AG10803 (cell line): Measurements from ENCODE around the gene NUDT9.
"Not testable (repeated sequence)": the region's sequence is repeated elsewhere in the genome, so short reads cannot be mapped to it uniquely, and the experiment has no call there.

Source experiments
- DNase-seq: peaks from one replicate; pipeline ENCODE4 v3.0.0; 2010; ENCODE audit warnings: low read depth
- H3K4me3 ChIP-seq: 2 replicates; pipeline ENCODE4 v1.5.1; 2011; ENCODE audit warnings: mild to moderate bottlenecking, low read length, control low read depth
- TF ChIP-seq, protein P1 (sequence below): conservative IDR thresholded peaks from 2 replicates; pipeline ENCODE4 v1.5.1; 2011; ENCODE audit warnings: mild to moderate bottlenecking, low read length, control low read depth, inconsistent platforms

The NUDT9 gene

DNA sequence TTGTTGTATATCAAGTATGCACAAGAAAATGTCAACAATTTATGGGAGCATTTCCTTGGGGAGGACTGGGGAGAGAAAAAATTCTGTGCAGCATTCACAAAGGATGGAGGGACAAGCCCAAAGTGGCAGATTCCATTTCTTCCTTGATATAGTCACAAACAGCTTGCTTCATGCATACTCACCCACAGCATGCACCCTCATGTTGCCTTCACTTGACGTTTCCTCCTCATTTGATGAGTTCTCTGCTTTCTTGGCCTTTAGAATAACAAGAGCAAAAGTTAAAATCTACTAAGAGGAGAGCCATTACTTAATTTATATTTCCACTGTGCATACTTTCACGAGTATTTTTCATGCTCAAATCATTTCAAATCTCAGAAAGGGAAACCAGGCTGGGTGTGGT is 69.1 kb downstream of the NUDT9 start:
- TF ChIP-seq, protein P1, sequence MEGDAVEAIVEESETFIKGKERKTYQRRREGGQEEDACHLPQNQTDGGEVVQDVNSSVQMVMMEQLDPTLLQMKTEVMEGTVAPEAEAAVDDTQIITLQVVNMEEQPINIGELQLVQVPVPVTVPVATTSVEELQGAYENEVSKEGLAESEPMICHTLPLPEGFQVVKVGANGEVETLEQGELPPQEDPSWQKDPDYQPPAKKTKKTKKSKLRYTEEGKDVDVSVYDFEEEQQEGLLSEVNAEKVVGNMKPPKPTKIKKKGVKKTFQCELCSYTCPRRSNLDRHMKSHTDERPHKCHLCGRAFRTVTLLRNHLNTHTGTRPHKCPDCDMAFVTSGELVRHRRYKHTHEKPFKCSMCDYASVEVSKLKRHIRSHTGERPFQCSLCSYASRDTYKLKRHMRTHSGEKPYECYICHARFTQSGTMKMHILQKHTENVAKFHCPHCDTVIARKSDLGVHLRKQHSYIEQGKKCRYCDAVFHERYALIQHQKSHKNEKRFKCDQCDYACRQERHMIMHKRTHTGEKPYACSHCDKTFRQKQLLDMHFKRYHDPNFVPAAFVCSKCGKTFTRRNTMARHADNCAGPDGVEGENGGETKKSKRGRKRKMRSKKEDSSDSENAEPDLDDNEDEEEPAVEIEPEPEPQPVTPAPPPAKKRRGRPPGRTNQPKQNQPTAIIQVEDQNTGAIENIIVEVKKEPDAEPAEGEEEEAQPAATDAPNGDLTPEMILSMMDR = no peak
- H3K4me3 ChIP-seq = no peak overlapping the region
- no peak for DNase-seq

DNA sequence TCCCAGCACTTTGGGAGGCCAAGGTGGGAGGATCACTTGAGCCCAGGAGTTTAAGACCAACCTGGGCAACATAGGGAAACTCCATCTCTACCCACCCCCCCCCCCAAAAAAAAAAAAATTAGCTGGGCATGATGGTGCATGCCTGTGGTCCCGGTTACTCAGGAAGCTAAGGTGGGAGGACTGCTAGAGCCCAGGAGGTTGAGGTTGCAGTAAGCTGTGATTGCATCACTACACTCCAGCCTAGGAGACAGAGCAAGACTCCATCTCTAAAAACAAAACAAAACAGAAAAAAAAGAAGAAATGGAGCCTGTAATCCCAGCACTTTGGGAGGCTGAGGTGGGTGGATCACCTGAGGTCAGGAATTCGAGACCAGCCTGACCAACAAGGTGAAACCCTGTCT is 69.5 kb downstream of the NUDT9 start:
- DNase-seq, H3K4me3 ChIP-seq: not testable (repeated sequence)

DNA sequence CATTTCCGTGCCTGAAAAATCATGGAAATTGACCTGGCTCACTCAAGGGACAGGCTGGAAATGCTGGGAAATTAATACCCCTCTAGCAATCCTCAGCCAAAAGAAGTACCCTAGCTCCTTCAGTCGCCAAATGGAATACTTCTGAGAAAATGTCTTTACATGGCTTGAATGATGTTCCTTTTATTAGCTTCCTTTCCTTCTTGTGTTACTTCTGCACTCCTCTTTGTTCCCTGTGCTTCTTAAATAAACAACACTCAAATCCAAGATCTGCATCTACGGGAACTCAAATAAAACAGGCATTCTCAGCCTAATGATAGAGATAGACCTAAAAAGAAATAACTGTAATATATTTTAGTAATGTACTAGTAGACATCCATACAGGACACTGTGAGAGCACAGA is 70.7 kb downstream of the NUDT9 start:
- DNase-seq = no peak
- TF ChIP-seq, protein P1 = no peak
- H3K4me3 ChIP-seq = no peak overlapping the region

DNA sequence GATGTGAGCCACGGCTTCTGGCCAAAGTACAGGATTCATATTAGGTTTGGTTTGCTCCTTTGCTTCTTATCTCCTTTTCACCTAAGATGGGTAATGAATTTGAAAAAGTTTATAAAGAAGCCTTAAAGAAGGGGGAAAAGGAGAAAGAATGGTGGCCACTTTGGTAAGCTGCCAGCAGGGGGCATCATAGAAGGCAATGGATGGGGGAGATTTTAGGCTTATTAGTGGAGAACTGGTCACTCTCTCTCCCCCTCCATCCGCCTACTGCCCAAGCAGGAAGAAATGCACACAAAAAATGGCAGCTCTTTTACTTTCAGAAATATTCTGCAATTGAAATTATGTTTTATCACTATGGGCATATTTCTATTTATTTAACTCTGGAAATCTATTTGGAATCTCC is 74.8 kb downstream of the NUDT9 start:
- TF ChIP-seq, protein P1 = peak; percentile 11; the same call in 1 of the 2 replicates
- no peak overlapping the region for H3K4me3 ChIP-seq
- DNase-seq = no peak

DNA sequence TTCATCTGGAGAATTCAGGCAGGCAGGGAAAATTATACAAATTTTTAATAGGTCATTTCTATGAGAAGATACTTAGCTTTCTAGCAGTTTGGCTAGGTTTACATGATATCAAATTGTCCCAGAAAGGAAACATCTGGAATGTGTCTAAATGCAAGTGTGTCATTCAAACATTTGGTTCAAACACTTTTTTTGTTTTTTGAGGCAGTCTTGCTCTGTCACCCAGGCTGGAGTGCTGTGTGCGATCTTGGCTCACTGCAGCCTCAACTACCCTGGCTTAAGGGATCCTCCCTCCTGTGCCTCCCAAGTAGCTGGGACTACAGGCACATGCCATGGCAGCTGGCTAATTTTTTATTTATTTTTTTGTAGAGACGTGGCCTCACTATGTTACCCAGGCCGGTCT is 75.2 kb downstream of the NUDT9 start:
- H3K4me3 ChIP-seq = no peak overlapping the region
- TF ChIP-seq, protein P1 = no peak
- no peak for DNase-seq

DNA sequence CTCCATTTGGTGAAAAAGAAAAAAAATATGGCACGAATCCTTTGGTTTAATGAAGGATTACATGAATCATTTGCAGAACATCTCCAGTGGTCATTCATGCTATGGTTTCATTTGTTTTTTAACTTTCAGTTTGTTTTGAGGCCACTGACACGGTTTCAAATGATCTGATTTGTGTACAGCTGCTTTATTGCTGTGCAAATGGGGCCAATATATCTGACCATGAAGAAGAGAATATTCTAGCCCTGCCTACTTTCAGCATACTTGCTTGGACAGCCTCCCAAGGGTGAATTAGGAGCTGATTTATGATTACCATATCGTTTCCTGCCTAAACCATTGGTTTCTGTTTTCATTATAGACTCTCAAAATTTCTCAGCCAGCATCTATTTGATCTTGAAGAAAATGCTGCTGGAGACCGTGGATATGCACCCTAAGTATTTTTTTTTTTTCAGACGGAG is 76.1 kb downstream of the NUDT9 start:
- TF ChIP-seq, protein P1 = no peak
- H3K4me3 ChIP-seq = peak overlapping the region; percentile 53
- DNase-seq = peak; percentile 78

DNA sequence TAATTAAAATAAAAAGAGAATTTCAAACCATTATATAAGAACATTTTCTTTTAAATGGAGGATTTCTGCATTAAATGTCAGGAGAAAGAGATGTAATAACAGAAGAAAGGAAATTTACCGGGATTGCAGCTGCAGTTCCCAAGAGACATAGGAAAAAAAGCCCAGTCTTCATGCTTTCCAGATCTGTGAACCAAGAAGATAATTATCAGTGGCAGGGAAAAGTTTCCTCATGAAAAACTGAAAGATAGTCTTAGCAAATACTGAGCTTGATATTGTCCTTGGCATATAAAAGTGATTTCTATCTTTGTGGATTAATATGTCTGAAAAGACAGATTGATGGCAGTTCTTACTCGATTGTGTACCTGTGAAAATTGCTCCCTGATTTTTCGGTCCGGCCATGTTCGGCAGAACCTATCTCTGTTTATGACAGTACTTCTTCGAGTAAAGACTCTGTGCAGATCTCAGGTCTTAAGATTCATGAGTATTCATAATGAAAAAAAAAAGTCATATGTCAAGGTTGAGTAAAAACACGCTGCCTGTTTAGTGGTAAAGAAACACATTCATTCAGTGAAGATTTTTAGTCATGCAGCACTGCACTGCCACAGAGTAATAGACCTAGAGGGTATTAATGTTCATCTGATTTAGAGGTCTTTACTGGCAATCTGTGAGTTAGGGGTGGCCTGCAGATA is 77.2 kb downstream of the NUDT9 start:
- H3K4me3 ChIP-seq = no peak overlapping the region
- TF ChIP-seq, protein P1 = no peak
- DNase-seq = no peak

DNA sequence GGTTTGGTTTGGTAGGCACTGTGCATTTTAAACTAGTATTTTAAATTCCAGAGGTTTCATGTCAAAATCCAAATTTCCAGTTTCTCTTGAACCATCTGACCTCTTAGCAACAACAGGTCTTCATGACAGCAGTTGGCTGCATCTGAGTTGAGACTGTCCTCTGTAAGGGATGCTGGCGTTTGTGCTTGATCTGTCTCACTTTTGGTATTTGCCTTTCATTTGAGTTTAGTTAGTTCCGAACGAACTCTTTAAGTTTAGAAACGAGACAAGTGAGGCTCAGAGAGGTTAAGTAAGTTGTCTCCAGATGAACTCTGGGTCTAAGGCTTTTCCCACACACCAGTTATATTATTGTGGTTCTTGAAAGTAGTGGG is 77.7 kb downstream of the NUDT9 start:
- DNase-seq = no peak
- H3K4me3 ChIP-seq = no peak overlapping the region
- TF ChIP-seq, protein P1 = no peak
